ENCODE measurements around the gene SPRY1. TPM values are rescaled to one million over a fixed set of nuclear protein-coding genes. Genes with fewer than 3 reads are reported as not detected.

Gene SPRY1
- total RNA-seq, 2 experiments from 2014 or later: 0.13 to 0.79 TPM

DNA sequence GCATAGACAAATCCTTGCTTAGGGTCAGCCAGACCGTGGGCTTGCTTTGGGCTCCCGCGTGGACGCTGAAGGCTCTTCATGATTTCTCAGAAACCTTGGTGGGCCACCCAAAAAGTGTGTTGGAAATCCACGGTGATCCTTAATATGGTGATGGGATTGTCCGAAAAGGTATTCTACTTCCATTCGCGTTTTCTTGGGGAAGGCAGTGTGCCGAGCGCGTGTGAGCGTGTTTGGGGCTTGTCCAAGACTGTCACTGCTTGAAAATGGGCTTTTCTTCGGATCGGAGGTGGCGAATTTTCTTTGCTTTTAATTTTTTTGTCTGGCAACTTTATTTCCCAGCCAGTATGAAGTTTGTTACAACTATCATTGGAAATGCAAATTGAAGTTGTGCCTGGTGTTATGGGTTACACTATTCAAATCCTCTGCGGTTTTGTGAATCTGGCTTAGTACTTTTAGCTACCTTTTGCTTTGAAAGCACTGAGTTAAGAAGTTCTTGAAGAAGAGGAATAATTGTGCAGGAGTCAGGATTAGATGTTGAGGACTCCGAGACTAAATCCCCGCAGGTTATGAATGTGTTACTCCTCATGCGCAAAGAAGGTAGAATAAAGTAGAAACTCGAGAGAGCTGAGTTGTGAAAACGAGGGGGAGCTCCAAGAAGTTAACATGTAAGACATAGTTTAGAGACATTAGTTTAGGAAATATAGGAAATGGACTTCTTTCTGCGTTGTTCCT lies 3.2 kb downstream of the SPRY1 start:
- H3K36me3 ChIP-seq (ENCODE audit: insufficient read depth, low read length): no peaks in the 10 kb centered on the region
- DNase-seq (ENCODE audit: low spot score): no peak
- no peaks in the 10 kb centered on the region for H3K9me2 ChIP-seq (ENCODE audit: insufficient read depth, low read length)
- H3K79me2 ChIP-seq (ENCODE audit: insufficient read depth, low read depth, low read length): no peaks in the 10 kb centered on the region
- CTCF ChIA-PET (ENCODE audit: unreplicated experiment): no interaction called here
- POLR2A ChIA-PET: interaction anchor here (0.6 kb wide), 2 partner anchors 130 to 179 kb away, joined by 3 read pairs; no protein-coding TSS in a partner anchor
- H3K4me3 ChIP-seq (ENCODE audit: low read depth, low read length, poor library complexity, severe bottlenecking): peak overlapping the region; percentile 74
- peaks cover 36% of the 10 kb centered on the region for H3K4me1 ChIP-seq (ENCODE audit: insufficient read depth, low read length, poor library complexity, severe bottlenecking)
- H3K4me2 ChIP-seq (ENCODE audit: low read length): peak overlapping the region; percentile 96
- no peaks in the 10 kb centered on the region for H4K20me1 ChIP-seq (ENCODE audit: insufficient read depth, low read length)
- no peak overlapping the region for H3K27ac ChIP-seq (ENCODE audit: low read depth, low read length, poor library complexity, severe bottlenecking)
- intact Hi-C loops (cut with micrococcal nuclease; ENCODE audit: unreplicated experiment): loop anchor here (2.0 to 10.0 kb wide), 7 partner anchors 45 to 297 kb away; no protein-coding TSS in a partner anchor
- TF ChIP-seq, protein P1, sequence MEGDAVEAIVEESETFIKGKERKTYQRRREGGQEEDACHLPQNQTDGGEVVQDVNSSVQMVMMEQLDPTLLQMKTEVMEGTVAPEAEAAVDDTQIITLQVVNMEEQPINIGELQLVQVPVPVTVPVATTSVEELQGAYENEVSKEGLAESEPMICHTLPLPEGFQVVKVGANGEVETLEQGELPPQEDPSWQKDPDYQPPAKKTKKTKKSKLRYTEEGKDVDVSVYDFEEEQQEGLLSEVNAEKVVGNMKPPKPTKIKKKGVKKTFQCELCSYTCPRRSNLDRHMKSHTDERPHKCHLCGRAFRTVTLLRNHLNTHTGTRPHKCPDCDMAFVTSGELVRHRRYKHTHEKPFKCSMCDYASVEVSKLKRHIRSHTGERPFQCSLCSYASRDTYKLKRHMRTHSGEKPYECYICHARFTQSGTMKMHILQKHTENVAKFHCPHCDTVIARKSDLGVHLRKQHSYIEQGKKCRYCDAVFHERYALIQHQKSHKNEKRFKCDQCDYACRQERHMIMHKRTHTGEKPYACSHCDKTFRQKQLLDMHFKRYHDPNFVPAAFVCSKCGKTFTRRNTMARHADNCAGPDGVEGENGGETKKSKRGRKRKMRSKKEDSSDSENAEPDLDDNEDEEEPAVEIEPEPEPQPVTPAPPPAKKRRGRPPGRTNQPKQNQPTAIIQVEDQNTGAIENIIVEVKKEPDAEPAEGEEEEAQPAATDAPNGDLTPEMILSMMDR (conservative IDR thresholded peaks at IDR 0.05; ENCODE audit: low read length): no peak
- no peak for TF ChIP-seq EZH2phosphoT487 (IDR thresholded peaks at IDR 0.05; ENCODE audit: borderline replicate concordance, low read depth, low read length)
- H2AFZ ChIP-seq (ENCODE audit: low read length): peak overlapping the region; percentile 61; the same call in 1 of the 2 replicates
- H3K9me3 ChIP-seq (ENCODE audit: low read length): no peaks in the 10 kb centered on the region
- no TSS peak for BruUV-seq (replicated peaks)

DNA sequence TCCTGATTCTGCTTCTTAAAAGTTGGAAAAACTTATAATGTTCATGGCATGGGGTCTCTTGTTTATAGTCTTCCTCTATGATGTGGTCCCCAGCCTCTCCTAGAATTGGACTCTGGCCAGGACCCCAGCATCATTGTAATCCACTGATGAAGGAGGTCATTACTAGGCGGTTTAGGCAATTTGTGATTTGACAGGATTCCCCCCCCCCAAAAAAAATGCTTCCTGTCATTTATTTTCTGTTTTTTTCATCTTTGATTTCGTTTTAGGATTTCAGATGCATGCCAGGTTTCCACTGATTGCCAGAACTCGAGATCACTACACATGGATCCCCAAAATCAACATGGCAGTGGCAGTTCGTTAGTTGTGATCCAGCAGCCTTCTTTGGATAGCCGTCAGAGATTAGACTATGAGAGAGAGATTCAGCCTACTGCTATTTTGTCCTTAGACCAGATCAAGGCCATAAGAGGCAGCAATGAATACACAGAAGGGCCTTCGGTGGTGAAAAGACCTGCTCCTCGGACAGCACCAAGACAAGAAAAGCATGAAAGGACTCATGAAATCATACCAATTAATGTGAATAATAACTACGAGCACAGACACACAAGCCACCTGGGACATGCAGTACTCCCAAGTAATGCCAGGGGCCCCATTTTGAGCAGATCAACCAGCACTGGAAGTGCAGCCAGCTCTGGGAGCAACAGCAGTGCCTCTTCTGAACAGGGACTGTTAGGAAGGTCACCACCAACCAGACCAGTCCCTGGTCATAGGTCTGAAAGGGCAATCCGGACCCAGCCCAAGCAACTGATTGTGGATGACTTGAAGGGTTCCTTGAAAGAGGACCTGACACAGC lies 4.9 kb downstream of the SPRY1 start:
- no TSS peak for BruUV-seq (replicated peaks)
- Histone ChIP-seq H3K4me3 (ENCODE audit: low read depth, low read length, poor library complexity, severe bottlenecking) (no peak overlapping the region), H4K20me1 (ENCODE audit: insufficient read depth, low read length) (no peaks in the 10 kb centered on the region), H3K27ac (ENCODE audit: low read depth, low read length, poor library complexity, severe bottlenecking) (no peak overlapping the region), H2AFZ (ENCODE audit: low read length) (no peak overlapping the region), H3K79me2 (ENCODE audit: insufficient read depth, low read depth, low read length) (no peaks in the 10 kb centered on the region), H3K9me2 (ENCODE audit: insufficient read depth, low read length) (no peaks in the 10 kb centered on the region), H3K36me3 (ENCODE audit: insufficient read depth, low read length) (no peaks in the 10 kb centered on the region), H3K4me2 (ENCODE audit: low read length) (no peak overlapping the region), H3K9me3 (ENCODE audit: low read length) (no peaks in the 10 kb centered on the region), H3K4me1 (ENCODE audit: insufficient read depth, low read length, poor library complexity, severe bottlenecking) (peaks cover 33% of the 10 kb centered on the region)
- DNase-seq (ENCODE audit: low spot score): no peak
- ChIA-PET POLR2A (no interaction called here), CTCF (ENCODE audit: unreplicated experiment) (no interaction called here)
- intact Hi-C loops (cut with micrococcal nuclease; ENCODE audit: unreplicated experiment): no loop called here
- TF ChIP-seq, protein P1 (conservative IDR thresholded peaks at IDR 0.05; ENCODE audit: low read length): no peak
- TF ChIP-seq EZH2phosphoT487 (IDR thresholded peaks at IDR 0.05; ENCODE audit: borderline replicate concordance, low read depth, low read length): no peak

Measured in OCI-LY7 (cell line).